Measurements from ENCODE around the gene PFKL.
"Not testable (repeated sequence)": the region's sequence is repeated elsewhere in the genome, so short reads cannot be mapped to it uniquely, and the experiment has no call there.

PFKL gene

DNA sequence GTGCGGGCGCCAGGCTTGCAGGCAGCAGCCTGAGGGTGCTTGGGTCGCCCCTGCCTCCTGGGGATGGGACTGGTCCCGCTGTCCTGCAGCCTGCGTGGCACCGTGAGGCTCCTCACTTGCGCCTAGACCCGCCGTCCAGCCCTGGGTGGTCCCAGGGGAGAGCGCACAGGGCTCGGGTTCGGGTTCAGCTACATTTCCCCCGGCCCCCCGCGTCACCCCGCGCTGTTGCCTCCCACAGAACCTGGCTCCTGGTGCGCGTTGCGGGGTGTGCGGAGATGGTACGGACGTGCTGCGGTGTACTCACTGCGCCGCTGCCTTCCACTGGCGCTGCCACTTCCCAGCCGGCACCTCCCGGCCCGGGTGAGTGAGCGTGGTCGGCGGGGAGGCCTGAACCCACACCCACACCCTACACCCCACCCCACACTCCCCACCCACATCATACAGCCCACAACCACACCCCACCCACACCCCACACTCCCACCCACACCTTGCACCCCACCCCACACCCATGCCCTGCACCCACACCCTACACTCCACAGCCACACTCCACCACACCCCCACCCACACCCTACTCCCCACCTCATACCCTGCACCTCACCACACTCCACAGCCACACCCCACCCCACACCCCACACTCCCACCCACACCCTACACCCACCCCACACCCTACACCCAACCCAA, 6.2 kb upstream of the PFKL start:
- no peak for DNase-seq (ENCODE audit: extremely low read depth in 1 of 2, low read depth in 1 of 2)

DNA sequence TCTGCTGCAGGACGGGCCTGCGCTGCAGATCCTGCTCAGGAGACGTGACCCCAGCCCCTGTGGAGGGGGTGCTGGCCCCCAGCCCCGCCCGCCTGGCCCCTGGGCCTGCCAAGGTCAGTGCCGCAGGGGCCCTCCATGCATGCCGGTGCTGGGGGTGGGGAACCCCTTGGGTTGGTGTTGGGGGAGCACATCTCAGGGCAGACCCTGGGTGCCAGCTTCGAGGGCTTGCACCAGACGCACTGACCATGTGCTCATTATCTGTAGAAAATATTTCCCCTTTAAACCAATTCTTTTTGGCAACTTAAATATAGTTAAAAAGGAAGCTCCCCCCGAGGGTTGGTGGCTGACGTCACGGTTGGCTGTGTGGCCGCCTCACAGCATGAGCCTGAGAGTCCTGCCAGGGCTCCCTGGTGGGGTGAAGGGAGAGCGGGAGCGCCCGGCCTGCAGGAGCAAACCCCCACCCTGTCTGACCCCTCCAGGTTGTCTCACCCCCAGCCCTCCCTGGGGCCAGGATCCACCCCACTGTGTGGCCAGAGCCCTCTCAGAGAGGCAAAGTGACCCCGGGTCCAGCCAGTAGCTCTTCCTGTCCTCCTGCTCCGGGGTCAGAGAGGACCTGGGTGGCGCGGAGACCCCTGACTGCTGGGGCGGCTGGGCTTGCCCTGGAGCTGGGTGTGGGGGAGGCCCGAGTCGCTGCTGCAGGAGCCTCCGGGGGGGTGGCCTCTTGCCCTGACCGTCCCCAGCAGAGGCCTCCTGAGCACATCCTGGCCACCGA, 5.3 kb upstream of the PFKL start:
- no peak for DNase-seq (ENCODE audit: extremely low read depth in 1 of 2, low read depth in 1 of 2)

DNA sequence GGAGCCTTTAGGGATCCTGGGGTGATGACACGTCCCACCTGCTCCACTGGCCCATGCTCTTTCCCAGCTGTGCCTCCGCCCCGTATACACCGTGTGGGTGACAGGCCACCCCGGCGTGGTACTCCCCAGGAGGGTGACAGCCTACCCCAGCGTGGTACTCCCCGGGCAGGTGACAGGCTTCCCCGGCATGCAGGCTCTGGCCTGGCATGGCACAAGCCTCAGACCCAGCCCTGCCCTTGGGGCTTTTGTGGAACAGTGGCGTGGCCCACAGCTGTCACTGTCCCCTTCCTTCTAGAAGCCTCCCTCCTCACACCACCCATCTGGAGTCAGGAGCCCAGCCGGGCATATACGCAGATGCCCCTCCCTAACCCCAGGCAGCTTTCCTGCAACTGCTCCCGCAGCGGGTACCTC, 4.7 kb upstream of the PFKL start:
- no peak for DNase-seq (ENCODE audit: extremely low read depth in 1 of 2, low read depth in 1 of 2)

DNA sequence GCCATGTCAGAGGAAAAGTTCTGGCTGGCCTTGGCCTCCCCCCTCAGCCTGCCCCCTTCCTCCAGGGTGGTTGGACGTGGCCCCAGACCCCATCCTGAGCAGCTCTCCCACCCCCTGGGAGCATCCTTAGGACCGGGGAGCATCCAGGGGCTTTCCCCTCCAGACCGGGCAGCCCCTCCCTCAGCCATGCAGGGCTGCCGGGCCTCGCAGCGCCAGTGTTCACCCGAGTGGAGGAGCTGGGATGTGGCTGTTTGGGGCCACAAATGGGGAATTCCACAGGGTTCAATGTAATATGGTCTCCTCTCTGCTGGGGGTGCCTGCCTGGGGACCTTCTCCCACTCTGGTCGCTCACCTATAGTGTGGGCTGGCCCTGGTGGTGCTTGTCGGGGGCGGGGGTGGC, 4.2 kb upstream of the PFKL start:
- DNase-seq (ENCODE audit: extremely low read depth in 1 of 2, low read depth in 1 of 2): no peak

DNA sequence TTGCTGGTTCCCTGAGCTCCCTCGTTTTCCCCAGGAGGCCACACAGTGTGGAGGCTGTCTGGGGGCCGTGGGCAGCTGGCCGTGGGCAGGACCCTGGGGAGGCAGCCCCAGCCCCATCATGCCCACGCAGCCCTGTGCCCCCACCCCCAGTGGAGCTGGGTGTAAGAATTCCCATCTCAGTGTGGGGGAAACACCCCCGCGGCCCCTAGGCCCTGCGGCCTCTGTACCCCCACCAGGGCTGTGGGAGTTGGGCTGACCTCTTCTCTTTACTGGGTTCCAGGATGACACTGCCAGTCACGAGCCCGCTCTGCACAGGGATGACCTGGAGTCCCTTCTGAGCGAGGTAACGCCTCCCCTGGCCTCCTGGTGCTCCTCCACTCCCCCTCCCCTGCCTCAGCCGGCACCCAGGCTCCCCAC, 3.7 kb upstream of the PFKL start:
- DNase-seq (ENCODE audit: extremely low read depth in 1 of 2, low read depth in 1 of 2): no peak

DNA sequence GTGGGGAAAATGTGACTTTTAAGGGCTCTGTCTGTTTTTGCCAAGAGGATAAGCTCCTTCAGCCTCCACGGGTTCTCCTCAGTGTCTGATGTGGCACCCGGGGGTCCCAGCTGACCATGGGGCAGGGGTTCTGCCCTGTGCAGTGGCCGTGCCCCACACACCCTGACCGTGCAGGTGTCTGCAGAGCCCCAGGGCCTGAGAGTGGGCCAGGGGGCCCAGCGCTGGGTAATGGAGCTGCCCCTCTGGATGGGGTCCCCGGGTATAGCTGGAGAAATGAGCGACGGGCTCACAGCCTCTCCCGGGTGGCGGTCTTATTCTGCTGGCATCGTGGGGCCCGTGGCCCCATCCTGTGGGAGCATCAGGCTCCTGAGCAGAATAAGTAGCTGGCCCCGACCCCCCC, 2.9 kb upstream of the PFKL start:
- DNase-seq (ENCODE audit: extremely low read depth in 1 of 2, low read depth in 1 of 2): no peak

DNA sequence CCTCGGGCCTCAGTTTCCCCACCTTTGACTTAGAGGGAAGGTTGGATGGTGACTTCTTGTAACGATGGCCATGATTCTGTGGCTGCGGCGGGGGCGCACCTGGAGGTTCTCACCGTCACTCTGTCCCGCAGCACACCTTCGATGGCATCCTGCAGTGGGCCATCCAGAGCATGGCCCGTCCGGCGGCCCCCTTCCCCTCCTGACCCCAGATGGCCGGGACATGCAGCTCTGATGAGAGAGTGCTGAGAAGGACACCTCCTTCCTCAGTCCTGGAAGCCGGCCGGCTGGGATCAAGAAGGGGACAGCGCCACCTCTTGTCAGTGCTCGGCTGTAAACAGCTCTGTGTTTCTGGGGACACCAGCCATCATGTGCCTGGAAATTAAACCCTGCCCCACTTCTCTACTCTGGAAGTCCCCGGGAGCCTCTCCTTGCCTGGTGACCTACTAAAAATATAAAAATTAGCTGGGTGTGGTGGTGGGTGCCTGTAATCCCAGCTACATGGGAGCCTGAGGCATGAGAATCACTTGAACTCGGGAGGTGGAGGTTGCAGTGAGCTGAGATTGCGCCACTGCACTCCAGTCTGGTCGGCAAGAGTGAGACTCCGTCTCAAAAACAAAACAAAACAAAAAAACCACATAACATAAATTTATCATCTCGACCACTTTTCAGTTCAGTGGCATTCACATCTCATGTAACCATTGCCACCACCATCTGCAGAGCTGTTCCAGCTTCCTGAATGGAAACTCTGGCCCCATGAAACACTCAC, 2.1 kb upstream of the PFKL start:
- DNase-seq (ENCODE audit: extremely low read depth in 1 of 2, low read depth in 1 of 2): peak; percentile 50 to 55

DNA sequence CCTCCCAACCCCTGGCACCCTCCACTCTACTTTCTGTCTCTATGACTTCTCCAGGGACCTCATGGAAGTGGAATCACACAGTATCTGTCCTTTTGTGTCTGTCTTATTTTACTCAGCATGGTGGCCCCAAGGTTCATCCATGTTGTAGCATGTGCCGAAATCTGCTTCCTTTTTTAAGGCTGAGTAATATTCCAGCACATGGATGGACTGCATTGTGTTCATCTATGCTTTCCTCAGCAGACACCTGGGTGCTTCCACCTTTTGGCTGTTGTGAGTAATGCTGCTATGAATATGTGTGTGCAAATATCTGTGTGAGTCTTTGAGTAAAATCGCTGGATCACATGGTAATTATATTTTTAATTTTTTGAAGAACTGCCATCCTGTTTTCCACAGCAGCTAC, 1.6 kb upstream of the PFKL start:
- no peak for DNase-seq (ENCODE audit: extremely low read depth in 1 of 2, low read depth in 1 of 2)

DNA sequence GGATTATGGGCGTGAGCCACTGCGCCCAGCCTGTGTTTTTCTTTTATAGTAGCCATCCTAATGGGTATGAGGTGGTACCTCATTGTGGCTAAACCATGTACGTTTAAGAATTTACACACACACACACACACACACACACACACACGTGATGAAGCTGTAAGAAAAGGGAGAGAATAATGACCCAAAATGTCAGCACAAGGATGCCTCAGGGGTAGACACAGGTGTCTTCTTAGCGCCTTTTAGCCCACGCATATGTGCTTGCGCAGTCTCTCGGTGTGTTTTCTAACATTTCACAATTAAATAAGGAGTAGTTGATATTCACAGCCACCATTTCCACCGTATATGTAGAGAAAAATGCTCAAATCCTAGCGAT, 782 bp upstream of the PFKL start:
- DNase-seq (ENCODE audit: extremely low read depth in 1 of 2, low read depth in 1 of 2): no peak

DNA sequence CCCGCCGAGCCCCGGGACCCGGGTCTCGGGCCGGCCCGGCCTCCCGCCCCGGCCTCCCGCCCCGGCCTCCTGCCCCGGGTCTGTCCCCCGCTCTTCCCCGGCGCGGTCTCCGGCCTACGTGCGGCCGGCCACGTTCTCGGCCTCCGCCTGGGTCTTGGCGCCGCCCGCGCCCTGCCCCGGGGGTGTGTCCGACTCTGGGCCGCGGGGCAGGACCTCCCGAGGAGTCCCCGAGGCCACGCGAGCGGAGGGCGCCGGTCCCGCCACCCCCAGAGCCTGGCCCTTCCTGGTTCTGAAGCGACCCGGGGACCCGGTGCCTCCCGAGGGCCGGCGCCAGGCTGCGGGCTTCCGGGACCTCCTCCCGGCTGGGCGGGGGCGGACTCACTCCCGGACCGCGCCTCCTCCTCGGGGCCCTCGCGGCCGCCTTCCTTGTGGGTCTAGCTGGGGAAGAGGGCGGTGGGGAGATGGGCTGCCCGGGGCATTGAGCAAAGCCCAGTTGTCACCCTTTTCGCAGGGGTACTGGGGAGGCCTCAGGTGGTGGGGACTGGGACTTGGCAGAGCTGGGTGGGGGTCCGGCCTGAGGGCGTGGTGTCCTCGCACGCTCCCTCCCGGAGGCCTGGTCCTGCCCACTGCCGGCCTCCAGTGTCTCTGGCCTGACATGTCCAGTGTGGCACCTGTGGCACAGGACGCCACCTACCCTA, 558 bp downstream of the PFKL start:
- peak in 1 of 2 donors; percentile 53 for DNase-seq (ENCODE audit: extremely low read depth in 1 of 2, low read depth in 1 of 2)

DNA sequence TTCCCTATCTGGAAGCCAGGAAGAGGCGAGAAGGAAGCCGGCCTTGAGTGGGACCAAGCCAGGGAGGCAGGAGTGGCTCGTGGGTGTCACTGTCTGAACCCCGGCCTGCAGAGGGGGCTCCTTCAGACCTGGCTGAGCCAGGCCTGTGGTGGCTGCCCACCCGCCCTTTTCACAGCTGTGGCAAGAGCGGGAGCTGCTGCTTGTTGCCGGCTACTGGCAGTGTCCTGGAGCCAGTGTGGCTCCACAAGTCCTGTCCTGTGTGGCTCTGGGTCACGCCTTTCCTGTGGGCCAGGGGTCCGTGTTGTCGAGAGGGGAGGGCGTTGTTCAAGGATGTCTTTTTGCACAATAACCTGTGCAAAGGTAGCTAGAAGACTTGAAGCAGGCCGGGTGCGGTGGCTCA, 1.3 kb downstream of the PFKL start:
- DNase-seq (ENCODE audit: extremely low read depth in 1 of 2, low read depth in 1 of 2): no peak

DNA sequence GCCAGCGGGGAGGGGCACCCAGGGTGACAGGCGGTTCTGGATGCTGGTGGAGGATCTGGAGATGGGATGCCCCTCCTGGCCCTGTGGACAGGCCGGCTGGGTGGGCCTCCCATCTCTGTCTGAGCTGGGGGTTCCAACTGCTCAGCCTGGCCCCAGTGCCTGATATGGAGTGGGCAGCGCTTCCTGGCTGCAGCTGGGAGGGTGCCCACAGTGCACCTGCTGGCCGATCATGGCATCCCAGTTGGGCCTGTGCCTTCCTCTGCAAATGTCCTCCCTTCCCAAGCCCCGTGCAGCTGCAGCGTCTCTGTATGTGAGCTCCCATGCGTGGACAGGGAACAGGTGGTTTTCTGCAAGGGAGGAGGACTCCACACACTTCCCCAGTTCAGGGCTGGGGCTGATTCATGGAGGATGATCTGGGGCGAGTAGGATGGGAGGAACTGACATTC, 2.1 kb downstream of the PFKL start:
- no peak for DNase-seq (ENCODE audit: extremely low read depth in 1 of 2, low read depth in 1 of 2)

DNA sequence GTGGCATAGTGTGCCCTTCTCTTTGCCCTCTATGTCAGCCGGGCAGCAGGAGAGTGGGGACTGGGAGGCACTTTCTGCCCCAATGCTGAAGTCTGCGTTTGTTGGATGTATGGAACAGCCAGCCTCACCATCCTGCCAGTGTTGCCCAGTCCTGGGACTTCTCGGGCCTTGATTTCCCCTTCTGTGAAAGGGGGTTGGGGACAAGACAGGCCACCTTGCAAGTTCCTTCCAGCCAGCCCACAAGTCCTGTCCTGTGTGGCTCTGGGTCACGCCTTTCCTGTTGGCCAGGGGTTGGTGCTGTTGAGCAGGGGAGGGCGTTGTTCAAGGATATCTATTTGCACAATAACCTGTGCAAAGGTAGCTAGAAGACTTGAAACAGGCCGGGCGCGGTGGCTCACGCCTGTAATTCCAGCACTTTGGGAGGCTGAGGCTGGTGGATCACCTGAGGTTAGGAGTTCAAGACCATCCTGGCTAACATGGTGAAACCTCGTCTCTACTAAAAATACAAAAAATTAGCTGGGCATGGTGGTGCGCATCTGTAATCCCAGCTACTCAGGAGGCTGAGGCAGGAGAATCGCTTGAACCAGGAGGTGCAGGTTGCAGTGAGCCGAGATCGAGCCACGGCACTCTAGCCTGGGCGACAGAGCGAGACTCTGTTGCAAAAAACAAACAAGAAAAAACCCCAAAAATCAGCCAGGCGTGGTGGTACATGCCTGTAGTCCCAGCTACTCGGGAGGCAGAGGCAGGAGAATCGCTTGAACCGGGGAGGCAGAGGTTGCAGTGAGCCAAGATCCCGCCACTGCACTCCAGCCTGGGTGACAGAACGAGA, 2.9 kb downstream of the PFKL start:
- DNase-seq (ENCODE audit: extremely low read depth in 1 of 2, low read depth in 1 of 2): not testable (repeated sequence)

DNA sequence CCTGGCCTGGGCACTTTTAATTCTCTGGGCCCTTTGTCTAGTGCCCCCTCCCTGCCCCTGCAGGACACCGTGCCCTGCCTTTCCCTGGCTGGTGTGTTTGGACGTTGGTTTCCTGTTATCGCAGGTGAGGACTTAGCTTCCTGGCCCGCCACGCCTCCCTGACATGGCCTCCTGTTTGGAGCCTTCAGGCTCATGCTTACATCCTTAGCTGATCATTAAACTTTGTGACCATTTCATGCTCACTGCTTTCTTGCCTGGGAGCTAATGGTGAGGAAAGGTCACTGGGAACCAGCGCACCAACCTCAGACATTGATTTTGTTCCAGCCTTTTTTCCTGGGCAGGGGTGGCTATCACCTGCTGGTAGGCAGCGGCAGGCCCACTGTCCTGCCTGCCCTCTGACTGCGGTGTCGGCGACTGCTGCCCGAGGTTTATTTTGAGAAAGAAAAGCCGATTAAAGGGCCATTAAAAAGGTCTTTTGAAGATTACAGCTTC, 3.7 kb downstream of the PFKL start:
- DNase-seq (ENCODE audit: extremely low read depth in 1 of 2, low read depth in 1 of 2): no peak

DNA sequence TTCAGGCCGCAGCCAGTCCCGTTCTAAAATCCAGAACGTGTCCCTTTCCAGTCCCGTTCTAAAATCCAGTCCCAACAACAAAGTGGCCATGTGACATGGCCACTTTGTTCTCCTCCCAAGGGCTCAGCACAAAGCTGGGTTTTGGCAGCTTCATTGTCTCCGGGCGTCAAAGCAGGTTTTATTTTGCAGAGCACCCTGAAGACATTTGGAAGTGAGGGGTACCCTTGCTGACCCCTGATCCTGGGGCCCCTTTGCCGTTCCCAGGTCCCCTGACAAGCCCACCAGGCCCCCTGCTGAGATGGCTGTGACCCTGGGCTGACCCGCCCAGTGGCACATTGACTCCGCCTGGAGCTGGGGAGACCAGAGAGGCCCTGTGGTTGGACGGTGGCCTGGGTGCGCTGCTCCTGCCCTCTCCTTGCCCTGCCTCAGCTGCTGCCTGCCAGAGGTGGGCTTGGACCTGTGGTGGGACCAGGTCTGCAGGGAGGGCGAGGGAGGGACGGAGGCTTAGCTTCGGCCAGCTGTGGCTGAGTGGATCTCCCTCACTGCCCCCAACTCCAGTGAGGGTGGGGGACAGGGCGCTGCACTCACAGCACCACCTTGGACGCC, 4.3 kb downstream of the PFKL start:
- no peak for DNase-seq (ENCODE audit: extremely low read depth in 1 of 2, low read depth in 1 of 2)

DNA sequence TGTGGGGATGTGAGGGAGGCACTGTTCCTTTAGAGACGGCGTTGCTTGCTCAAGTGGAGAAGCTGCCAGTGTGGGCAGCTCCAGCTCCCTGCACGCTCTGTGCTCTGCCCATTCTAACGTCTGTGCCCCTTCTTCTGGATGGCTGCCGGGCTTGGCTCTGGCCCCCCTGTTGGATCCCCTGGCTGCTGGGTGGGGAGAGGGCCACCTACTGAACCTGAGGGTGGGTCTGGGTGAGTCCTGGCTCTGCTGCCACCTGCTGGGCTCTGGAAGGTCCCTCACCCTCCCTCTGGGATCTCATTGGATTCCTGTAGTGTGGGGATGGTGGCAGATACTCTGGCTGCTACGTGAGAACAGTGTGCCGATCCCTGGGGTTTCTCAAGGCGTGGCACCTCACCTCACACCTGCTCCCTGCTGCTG, 5.0 kb downstream of the PFKL start:
- DNase-seq (ENCODE audit: extremely low read depth in 1 of 2, low read depth in 1 of 2): no peak

DNA sequence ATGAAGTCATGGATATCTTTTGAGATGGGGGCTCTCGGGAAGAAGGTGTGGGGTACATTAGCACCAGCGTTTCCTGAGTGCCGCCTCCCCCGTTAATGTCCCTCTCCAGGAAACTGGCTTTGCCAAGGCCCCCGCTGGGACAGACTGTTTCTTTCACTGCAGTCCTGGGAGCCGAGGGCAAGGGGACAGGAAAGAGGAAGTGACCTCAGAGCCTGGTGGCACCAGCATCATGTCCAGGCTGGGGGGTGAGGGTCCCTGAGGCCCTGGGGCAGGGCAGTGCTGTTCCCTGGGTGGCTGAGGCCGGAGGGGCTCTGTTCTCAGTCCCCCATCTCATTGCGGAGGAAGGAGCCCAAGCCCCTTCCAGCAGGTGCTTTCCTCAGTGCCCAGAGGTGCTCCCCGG, 5.8 kb downstream of the PFKL start:
- no peak for DNase-seq (ENCODE audit: extremely low read depth in 1 of 2, low read depth in 1 of 2)

DNA sequence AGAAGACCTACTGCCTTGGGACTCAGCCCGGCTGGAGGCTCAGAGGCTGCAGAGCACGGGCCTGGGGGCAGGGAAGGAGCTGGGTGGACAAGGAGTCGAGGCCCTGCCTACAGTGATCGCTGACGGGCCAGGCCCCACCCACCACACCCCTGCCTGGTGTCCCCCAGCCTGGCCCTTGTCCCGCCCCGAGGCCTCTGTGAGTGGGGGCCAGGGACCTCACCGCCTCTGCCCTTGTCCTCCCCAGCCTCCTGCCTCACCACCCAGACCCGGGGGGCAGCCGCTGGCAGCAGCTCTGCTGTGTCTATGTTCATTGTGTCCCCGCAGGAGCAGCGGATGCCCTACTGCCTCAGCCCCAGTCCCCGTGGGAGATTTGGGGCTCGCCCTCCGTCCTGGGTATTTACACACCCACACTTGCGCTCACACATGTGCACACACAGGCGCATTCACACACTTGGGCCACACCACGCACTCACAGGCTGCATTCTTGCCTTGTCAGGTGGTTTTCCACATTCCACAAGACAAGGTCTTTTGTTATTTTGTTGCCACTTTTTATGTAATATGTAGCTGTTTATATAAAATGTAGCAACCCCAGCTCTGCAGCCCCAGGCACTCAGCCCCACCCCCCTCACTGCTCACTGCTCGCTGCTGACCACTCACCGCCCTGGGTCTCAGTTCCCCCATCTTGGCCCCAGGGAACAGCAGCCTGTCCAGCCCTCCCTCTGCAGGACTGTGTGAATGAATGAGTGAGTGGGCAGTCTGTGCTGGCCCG, 7.3 kb downstream of the PFKL start:
- no peak for DNase-seq (ENCODE audit: extremely low read depth in 1 of 2, low read depth in 1 of 2)
